ENCODE results near the gene ZBTB7B.

The ZBTB7B gene

DNA sequence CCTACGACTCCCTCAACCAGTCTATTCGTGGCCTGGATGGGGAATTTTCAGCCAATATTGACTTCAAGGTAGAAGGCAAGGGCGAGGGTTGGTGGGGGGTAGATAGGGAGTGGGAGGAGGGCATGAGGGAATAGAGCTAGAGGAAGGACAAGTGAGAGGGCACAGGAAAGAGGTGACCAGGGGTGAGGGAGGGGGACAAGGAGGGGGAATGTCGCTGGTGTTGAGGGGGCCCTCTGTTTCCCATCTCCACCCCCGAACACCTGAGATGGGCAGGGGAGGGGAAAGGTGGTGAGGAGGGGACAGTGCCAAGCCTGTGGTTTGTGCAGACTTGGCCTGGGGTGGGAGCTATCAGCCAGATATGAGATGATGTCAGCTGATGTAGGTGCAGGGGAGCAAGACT is 40.2 kb downstream of the ZBTB7B start:
- DNase-seq, result no peak

DNA sequence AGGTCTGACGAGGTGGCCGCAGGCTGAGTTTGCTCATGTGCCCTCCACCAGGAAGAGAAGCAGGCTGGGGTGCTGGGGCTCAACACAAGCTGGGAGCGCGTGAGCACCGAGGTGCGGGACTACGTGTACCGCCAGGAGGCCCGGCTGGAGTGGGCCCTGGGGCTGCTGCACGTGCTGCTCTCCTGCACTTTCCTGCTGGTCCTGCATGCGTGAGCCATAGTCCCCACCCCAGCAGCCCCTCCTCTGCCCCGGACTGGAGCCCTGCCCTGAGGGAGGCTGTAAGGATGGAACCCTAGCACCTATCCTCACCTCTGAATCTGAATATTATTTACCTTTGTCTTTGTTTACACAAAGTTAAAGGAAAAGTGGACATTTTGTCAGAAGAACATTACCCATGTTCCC is 40.7 kb downstream of the ZBTB7B start:
- no peak for DNase-seq

DNA sequence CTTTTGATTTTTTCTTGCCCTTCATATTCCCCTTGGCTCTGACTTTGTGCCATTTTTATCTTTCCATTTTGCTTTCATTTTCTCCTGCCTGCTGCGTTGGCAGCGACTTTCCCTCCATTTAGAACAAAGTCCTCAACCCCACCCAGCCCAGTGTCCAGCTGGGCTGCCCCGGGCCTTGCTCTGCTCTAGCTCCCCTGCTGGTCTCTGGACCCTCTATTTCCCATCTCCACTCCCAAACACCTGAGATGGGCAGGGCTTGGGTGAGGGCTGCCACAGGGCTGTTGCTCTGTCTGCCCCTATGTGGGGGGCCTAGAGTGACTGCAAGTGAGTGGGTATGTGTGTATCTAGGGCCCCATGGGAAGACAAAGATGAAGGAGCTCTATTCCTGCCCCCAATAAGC is 41.2 kb downstream of the ZBTB7B start:
- DNase-seq, result no peak

DNA sequence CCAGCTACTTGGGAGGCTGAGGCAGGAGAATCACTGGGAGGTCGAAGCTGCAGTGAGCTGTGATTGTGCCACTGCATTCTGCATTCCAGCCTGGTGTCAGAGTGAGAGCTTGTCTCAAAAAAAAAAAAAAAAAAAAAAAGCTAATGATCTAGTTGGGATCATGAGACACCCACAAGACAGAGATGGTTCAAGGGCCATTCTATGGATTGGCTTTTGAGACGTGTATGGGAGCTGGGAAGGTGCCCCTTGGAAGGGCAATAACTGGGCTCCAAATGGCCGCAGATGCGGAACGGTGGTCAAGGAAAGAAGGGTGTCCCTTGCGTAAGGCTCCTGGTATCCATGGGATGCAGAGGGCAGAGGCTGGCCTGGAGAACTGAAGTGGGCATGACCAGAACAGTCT is 41.8 kb downstream of the ZBTB7B start:
- DNase-seq, result no peak

DNA sequence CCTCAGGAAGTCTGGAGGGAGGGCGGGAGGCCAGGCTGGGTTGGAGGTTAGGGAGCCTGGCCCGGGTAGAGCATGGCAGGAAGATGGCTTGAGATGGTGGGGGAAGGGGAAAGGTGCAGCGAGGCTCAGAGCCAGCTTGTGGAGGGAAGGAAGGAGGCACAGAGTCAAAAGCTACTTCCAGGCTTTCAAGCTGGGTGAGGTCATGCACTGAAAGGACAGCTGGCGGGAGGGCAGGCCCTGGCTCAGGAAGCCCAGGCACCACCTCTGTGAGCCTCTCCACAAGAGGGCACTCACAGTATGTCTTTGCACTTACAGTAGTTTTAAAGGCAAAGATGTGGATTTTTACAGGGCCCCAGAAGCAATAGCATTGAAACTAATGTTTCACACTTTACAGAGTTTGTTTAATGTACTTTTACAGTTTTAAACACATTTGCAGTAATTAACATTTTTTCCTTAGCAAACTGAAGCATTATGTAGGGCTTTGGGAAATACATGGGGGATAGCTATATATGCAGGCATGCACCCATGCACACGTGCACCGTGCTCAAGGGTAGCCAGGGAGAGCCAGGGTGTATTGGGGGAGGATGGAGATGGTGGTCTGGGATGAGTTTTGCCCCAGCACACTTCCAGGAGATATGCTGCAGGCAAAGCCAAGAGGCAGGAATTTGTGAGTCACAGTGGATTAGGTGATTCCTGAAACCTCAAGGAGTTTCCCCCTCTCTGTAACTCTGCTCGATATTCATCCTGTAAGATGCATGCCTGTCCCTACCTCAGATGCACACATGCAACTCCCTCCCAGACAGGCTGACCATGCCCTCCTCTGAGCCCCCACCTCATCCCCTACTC is 42.4 kb downstream of the ZBTB7B start:
- DNase-seq, result peak; percentile 84

DNA sequence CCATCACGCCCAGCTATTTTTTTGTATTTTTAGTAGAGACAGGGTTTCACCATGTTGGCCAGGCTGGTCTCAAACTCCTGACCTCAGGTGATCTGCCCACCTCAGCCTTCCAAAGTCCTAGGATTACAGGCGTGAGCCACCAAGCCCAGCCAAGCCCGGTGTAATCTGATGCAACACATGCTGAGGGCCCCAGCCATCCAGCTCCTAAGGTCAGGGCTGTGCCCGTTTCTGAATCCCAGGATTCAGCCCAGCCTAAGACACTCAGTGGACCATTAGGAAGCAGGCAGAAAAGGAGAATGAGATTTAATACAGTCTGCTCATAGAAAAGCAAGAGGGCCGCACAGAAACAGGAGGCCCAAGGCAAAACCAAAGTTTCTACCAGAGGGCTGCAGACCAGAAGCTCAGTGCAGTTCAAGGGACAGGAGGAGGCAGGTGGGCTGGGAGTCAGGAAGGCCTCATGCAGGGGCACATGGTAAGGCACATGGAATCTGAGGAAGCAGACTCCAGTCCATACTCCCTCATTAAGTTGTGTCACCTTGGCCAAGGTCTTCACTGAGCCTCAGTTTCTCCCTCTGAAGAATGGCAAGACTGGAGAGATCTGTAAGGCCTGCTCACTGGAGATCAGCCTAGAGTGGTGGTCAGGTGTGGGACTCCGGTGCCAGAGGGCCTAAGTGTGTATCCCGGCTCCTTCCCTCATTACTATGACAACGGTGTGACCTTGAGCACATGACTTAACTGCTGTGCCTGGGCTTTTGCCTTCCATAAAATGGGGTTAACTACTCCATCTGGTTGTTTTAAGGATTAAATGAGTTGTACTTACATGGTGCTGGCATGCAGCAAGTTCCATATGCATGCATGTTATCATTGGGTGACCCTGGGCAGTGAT is 46.1 kb downstream of the ZBTB7B start:
- DNase-seq, result no peak

DNA sequence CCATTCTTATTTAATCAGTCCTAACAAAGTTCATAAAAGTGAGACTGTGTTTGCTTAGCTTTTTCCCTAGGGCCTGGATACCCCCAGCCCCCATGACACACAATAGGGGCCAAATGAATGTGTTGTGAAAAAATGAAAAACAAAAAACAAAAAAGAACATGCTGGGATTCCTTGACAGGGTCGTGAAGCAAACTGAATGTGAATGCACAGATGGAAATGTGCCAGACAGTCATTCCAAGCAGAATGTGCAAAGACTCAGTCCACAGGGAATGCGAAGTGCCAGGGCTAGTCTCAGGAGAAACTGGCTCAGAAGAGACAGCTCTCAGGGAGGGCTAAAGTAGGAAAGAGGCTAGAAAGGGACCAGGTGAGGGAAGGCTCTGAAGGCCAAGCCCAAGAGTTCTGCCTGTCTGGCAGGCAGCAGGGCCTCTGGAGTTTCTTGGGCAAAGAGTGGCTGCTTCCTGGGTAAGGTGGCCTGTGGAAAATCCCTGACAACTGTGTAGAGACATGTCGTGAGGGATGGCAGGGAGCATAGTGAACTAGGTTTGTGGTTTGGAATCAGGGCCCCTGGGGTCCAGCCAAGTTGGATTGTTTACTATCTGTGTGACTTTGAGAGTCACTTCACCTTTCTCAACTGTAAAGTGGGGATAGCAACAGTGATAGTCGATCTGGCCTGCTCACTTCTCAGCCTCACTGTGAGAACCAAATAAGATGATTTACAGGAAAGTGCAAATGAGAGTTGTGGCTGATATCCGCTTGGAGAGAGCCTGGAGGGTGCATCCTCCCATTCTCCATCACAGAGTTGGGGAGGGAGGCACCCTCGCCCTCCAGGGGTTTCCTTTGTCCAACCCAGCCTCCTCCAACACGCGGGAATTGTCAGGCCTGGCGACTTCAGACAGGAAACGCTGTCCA is 47.3 kb downstream of the ZBTB7B start:
- no peak for DNase-seq

DNA sequence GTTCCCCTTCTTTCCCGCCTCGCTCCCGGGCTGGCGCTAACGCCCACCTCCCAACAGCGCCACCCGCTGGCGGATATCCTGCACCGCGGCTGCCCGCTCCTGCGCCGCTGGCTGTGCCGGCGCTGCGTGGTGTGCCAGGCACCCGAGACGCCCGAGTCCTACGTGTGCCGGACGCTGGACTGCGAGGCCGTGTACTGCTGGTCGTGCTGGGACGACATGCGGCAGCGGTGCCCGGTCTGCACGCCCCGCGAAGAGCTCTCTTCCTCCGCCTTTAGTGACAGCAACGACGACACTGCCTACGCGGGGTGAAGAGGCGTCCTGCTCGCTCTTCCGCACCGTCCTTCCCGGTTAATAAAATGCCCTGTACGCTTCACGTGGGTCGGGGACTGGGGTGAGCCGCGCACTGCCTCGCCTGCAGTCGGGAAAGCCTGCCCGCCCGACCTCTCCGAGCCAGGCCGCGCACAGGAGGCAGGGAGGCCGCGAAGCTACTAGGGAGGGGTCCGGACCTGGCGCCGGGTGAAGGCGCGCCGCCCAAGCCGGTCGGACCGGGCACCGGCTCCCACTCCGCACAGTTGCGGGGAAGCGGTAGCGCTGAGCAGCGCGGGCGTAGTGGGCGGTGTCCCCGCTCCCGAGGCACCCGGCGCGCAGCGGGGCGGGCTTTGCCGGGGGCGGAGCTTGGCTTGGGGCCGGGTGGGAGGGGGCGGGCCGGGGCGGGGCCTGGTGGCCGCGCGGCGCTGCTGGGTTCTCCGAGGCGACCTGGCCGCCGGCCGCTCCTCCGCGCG is 48.1 kb downstream of the ZBTB7B start, which contains the start of gene ADAM15:
ADAM15 (plus strand) TSS at position 757 of the 782 bp plus-strand sequence. CDS start 71 bp downstream, outside the sequence.
- DNase-seq, result peak; percentile 71

DNA sequence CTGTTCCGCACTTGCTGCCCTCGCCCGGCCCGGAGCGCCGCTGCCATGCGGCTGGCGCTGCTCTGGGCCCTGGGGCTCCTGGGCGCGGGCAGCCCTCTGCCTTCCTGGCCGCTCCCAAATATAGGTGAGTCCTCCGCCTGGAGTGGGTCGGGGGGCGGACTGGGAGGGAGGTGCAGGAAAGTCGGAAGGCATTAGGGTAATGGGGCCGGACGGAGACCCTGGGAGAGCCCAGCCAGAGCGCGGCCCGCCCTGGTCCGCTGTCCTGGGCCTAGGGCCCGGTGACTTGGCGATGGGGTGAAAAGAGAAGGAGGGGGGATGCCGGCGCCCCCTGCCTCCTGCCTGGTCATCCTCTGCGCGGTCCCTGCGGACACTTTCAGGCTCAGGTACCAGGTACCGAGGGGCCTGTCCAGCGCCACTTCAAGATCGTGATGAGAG is 48.8 kb downstream of the ZBTB7B start:
- DNase-seq, result no peak

DNA sequence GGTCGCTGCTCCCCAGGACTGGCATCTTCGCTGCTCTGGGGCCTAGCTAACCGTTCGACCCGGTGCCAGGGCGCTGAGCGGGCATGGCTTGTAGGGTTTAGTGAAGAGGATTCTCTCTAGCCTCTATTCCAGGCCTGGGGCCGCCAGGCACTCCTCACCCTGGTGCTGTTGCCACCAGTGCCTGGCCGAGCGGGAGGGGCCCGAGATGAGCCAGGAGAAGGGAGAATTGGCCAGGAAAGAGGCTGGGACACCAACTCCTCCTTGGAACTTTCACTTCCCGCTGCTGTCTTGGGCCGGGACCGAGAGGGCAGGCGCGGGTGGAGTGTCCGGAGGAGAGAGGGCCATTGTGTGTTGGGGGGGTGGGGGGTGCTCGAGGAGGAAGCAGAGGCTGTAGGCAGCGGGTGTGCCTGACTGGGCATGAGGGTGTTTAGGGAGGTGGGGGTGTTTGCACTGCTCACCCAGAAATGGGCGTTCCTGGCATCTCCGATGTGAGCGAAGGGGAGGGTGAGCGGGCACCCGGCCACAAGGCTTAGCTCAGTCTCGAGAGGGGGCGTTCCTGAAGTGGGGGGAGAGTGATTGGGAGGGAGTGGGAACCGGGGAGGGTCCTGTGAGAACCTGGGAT is 49.3 kb downstream of the ZBTB7B start:
- no peak for DNase-seq

DNA sequence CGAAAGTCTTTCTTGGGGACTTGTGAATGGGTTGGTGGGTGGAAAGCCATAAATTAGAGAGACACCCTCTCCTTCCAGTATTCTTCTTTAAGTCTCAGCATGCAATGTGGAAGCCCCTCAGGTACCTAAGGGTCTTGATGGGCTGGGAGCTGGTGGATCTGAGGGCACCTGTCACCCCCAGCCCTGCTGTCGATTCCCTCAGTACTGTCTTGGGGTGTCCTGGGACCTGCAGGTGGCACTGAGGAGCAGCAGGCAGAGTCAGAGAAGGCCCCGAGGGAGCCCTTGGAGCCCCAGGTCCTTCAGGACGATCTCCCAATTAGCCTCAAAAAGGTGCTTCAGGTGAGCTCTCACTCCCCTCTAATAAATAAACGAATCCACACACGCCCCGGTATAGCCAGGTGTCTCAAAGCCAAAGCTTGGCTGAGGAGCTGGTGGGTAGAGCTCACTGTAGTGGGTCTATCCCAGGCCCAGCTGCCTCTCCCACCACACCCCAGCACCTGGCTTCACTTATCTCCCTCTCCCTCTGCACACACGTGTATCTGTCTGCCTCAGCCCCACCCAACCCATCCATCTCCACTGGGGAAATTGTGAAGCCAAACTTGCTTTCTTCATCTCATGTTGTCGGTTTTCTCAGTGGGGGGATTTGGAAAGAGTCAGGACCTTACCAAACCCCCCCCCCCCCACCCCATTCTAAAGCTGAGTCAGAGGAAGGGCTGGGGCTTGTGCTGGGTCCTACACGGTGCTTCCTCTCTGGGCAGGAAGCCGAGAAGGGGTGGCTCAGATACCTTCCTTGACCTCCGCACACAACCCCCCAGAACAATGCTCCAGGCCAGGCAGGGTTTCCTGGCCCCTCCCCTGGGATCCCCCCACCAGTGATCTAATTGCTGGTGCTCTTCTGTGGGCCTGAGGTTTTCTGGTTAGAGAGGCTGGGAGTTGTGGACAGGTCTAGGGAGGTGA is 50.1 kb downstream of the ZBTB7B start:
- no peak for DNase-seq

DNA sequence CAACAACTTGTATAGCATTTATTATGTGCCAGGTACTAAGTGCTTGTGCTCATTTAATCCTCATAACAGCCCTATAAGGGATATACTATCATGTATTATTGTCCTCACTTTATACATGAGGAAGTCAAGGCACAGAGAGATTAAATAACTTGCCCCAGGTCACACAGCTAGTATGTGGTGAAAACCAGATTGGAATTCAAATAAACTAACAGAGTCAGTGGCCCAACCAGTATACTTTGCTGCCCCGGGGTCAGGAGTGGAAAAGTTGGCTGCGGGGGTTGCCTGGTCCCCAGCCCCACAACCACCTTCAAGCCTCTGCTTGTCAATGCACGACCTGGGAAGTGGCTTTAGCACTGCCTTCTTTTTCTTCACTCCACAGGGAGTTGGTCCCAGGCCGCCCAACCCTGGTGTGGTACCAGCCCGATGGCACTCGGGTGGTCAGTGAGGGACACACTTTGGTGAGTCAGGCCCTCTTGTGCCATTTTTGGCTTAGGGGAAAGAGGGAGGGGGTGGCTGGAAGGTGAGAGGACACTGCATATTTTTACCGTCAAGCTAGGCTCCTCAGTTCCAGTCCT is 51.0 kb downstream of the ZBTB7B start:
- DNase-seq, result no peak

DNA sequence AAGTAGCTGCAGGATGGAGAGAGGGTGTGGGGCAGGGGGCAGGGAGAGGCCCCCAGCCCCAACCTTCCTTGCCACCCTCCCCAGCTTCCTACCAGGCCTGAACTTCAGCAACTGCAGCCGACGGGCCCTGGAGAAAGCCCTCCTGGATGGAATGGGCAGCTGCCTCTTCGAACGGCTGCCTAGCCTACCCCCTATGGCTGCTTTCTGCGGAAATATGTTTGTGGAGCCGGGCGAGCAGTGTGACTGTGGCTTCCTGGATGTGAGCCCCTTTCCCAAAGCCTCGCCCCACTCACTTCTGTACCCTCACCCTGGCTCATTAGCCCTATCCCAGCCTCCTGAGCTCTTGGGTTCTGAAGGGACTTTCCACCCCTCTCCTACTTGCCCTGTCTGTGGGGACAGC is 54.5 kb downstream of the ZBTB7B start:
- no peak for DNase-seq

DNA sequence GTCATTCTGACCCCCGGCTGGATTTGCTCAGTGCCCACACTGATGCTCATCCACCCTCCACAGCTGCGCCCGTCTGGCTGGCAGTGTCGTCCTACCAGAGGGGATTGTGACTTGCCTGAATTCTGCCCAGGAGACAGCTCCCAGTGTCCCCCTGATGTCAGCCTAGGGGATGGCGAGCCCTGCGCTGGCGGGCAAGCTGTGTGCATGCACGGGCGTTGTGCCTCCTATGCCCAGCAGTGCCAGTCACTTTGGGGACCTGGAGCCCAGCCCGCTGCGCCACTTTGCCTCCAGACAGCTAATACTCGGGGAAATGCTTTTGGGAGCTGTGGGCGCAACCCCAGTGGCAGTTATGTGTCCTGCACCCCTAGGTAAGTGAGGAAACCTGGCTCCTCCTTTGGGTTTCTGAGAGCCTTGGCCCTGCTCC is 55.2 kb downstream of the ZBTB7B start:
- DNase-seq, result no peak

DNA sequence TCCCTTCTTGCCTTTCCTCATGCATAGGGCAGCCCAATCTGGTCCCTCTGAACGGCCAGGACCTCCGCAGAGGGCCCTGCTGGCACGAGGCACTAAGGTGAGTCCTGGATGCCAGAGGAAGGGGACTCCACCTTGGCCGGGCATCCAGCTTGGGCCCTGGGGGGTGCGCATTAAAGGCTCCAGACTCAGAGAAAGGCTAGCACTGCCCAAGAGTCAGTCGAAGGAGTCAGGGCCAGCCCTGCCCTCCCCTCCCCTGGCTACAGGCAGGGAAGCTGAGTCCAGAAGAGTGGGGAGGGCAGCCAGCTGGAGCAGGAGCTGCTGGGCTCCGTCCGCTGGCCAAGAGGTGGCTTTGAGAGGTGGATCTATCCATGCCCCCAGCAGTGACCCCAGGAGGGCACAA is 58.1 kb downstream of the ZBTB7B start:
- no peak for DNase-seq

DNA sequence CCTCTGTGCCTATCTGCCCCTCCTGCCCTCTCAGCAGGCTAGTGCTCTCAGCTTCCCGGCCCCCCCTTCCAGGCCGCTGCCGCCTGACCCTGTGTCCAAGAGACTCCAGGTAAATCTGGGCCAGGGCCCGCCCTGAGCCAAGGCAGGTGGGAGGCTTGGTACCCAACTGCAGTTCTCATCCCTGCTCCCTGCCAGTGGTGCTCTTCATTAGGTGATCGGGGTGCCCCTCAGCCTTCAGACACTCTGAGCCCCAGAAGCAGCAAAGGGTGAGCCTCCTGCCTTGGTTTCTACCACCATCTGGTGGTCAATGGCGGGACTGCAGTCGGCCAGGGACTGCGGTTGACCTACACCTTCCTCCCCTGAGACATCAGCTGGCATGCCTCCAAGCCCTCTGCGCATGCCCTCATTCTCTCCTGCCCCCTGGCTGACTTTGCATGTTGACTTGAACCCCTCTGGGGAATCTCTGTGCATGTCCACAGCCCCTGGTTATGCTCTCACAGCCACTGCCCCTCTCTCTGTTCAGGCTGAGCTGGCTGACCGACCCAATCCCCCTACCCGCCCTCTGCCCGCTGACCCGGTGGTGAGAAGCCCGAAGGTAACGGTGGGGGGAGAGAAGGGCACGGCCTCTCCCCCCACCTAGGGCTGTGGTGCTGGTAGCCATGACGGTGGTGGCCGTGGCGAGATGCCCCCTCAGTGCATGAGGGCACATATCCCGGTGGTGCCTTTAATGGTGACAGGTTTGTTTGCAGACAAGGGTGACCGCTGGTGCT is 59.0 kb downstream of the ZBTB7B start:
- peak; percentile 69 for DNase-seq

DNA sequence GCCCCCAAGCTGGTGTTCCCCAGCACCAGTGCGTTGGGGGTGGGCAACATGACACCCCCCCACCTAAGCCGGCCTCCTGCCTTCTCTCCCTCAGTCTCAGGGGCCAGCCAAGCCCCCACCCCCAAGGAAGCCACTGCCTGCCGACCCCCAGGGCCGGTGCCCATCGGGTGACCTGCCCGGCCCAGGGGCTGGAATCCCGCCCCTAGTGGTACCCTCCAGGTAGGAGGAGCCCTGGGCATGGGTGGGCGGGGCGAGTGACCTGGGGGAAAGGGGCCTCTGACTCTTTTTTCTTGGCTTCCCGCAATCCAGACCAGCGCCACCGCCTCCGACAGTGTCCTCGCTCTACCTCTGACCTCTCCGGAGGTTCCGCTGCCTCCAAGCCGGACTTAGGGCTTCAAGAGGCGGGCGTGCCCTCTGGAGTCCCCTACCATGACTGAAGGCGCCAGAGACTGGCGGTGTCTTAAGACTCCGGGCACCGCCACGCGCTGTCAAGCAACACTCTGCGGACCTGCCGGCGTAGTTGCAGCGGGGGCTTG is 59.6 kb downstream of the ZBTB7B start:
- no peak for DNase-seq

DNA sequence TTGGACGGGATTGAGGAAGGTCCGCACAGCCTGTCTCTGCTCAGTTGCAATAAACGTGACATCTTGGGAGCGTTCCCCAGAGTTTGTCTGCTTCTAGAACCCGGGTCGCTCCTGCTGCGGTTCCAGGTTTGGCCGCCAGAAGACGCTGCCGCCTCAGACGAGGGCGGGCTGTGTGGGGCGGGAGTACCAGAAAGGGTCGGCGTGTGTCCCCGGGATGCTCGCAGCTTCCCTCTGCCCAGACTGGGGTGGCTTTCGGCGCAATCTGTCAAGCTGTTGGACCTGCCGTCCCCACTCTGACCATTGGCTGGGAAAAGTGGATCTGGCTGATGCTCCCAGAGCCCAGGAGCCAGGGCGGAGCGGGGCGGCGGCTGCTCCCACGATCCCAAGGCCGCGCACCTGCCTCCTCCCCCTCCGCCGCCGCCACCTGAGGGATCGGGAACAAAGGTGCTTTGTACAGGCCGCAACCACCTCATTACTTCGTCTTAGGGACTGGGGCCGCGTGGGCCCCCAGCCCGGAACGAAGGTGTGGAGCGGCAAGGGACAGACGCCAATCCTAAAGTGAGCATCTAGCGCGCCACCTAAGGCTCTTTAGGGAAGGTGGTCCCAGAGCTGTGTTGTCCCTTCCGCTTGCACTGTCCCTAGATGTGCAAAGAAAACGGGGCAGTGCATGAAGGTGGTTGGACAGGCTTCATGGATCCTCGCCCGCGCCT is 60.3 kb downstream of the ZBTB7B start:
- peak; percentile 30 for DNase-seq

Data from MV-4-11 (cell line).